ENCODE data around the gene ANKRD52.
"Not testable (repeated sequence)": the region's sequence is repeated elsewhere in the genome, so short reads cannot be mapped to it uniquely, and the experiment has no call there.

Gene ANKRD52

DNA sequence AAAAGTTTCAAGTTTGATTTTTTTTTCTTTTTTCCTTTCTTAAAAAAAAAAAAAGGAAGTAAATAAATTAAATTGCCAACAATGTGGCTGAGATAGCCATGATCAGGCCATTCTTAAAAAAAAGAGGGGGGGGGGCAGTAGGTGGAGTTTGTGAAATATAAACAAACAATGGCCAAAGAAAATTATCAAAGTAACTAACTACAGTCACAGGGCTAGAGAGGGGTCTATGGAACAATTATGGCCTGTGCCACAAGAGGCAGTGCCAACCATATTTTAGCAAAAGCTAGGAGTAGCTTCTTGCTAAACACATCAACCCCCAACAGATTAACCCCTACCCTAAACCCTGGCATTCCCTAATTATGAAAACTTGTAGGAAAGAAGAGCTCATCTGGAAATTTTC is 52.7 kb downstream of the ANKRD52 start:
- no peak for DNase-seq

DNA sequence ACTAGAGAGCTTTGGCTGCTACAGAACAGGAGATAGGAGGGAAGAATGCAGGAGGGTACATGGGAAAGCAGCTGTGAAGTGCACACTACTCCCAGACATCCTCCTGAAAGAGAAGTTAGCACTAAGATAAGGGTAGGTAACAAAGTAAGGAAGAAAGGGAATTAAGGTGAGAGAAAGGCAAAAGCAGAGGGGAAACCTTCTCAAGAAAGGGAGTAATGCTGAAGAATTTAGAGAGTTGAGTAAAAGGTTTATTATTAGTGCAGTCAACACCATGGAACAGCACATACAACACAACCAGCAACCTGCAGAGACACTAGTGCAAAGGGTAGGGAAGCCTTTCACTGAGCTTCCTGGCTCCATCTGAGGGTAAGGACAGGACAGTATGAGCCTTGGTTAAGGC is 53.9 kb downstream of the ANKRD52 start:
- no peak for DNase-seq

DNA sequence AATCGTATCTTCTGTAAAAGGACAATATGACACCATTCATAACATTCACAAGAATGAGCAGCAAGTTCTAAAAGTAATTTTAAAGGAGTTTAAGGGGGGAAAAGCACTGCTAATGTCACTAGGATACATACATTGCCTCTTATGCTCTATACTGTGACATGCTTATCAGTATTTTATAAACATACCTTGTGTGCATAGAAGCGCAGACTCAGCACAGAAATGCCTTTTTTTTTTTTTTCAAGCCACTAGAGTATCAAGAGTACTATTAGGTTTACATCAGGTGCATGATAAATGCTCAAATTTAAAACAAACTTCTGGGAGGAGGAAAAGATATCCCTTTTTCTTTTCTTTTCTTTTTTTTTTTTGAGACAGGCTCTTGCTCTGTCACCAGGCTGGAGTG is 55.3 kb downstream of the ANKRD52 start:
- DNase-seq: no peak

DNA sequence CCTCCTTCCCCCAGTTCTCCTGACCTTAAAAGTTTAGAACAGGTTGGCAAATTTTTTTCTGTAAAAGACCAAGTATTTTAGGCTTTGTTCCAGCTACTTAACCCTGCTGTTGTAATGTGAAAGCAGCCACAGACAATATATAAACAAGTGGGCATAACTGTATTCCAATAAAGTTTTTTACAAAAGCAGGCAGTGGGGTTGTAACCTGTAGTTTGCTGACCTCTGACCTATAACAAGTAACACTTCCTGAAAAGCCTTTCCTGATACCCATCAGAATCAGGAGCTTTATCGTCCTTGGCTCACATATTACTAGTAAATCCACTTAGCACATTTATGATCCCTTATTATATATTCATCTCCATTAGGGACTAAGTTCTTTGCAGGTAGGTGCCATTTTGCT is 55.8 kb downstream of the ANKRD52 start:
- DNase-seq: no peak

DNA sequence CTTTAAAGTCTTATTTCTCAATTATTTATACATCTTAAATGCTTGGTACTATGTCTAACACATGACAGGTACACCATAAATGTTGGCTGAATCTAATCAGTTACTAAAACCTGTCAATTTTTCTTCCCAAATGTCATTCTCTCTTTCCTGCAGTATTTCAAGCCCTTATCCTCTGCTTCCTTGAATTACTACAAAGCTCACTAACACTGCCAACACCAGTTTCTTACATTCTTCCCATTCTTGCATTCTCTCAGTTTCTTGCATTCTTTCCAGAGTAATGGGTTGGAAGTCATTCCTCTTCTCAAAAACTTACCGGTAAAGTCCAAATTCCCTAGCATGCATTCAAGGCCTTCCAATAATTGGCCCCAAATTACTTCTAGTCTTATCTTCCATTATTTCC is 59.3 kb downstream of the ANKRD52 start:
- no peak for DNase-seq

DNA sequence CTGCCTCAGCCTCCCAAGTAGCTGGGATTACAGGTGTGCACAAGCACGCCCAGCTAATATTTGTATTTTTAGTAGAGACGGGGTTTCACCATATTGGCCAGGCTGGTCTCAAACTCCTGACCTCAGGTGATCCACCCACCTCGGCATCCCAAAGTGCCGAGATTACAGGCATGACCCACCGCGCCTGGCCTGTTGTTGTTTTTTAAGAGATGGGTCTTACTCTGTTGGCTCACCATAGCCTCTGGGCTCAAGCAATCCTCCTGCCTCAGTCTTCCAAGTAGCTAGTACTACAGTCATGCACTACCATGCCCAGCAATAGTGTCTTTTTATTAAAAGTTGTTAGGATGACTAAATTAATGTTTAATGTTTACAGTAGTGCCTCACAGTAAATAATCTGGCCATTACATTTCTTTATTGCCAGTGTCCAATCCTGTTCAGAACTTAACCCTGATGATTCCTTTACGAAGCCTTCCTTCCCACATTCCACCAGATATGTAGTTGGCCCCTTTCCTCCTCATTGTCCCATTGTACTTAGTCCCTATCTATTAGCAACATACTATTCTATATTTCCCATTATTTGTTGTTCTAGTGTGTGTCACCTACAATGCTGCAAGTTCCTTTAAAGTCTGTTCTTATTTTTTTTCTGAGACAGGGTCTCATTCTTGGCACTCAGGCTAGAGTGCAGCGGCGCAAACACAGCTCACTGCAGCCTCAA is 60.1 kb downstream of the ANKRD52 start:
- DNase-seq: no peak

DNA sequence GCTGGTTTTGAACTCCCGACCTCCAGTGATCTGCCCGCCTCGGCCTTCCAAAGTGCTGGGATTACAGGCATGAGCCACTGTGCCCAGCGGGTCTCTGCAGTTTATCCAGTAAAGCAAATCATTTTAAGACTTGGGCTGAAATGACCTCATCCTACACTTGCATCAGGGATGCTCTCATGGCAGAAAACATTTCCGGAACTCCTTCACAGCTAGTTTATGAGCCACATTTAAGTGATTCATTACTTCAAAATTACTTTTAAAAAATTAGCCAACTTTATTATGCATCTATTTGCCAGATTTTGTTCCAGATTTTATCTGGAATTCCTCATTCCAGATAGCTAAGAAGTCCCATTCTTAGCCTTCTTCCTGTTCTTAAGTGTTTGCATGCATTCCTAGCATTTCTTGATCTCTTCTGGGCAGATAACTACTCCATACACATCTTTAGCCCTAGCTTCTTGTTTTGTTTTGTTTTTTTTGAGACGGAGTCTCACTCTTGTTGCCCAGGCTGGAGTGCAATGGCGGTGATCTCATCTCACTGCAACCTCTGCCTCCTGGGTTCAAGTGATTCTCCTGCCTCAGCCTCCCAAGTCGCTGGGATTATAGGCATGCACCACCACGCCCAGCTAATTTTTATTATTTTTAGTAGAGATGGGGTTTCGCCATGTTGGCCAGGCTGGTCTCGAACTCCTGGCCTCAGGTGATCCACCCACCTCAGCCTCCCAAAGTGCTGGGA is 61.2 kb downstream of the ANKRD52 start:
- not testable (repeated sequence) for DNase-seq

DNA sequence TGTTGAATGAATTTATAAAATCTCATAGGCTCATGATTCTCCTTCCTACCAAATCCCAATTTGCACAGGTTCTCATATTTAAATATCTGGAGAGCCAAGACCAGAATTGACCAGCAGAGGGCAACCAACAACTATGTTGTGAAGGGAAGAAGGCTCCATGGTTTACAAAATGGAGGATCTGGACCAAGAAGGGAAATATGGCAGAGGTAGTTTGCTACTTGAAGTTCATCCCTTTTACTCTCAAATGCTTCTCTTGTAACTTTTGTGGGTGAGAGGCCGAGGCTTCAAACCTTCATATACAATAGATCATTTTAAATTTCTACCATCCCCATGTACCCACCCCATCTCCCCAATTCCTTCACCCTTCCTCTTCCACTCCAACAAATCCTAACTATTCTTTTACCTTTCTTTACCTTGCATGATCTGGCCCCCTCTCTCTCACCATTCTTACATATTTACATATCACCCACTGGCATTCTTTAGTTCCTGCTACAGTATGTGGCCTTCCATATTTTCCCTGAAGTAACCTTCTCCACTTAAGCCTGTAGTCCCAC is 65.1 kb downstream of the ANKRD52 start:
- peak; percentile 86 for DNase-seq

DNA sequence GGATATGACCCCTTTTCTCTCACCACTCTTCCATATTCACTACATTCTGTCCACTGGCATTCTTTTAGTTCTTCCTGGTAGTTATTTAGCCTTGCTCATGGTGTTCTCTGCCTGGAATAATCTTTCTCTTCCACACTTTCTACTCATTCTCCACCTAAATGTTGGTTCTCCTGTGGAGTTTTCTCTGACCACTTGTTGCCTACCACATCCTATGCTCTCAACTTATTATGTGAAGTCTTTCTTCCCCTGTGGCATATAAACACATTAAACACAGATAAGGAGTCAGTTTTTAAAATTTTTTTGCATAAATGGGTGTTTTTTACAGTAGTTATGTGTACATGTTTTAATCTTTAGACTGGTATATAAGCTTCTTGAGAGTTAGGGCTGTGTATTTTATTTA is 65.6 kb downstream of the ANKRD52 start:
- DNase-seq: no peak

DNA sequence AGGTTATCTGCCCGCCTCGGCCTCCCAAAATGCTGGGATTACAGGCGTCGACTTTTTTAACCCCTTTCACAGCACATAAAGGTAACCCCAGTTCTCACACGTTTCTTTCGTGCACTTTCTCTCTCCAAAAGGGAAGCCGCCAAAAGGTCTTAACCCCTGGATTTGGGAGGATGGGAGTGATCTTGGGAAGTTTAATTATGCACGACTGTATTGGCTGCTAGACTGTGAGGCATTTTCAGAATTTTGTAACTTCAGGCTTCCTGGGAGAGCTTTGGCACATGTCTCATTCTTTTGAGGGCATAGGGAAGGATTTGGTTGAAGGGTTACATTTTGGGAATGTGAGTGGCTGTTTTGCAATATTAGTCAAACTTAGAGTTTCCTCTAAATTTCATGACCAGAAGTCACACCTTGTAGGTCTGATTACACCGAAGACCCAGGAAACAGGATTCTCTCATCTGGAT is 67.5 kb downstream of the ANKRD52 start:
- DNase-seq: no peak

DNA sequence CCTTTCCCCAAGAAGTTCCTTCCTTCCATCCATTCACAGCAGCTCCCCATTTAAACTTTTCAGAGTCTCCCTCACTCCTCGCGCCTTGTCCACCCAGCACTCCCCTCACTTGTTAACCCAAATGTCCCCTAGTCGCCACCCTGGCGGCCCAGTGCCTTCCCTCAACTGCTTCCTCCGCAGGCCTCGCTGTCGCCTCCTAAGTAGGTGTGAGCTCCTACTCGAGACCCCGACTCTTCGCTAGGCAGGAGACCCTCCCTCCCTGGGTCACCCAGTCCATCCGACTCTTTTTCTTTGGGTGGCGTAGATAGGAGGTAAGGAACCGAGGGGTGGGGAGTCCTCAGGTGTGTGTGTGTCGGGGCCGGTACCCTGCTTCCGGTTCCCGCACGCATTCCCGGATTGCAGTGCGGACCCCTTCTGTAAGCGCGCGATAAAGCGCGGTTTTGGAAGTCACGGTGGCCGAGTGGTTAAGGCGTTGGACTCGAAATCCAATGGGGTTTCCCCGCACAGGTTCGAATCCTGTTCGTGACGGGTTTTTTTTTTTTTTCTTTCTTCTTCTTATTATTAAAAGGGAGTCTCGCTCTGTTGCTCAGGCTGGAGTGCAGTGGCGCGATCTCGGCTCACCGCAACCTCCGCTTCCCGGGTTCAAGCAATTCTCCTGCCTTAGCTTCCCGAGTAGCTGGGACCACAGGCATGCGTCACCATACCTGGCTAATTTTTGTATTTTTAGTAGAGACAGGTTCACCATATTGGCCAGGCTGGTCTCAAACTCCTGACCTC is 68.1 kb downstream of the ANKRD52 start:
- DNase-seq: peak; percentile 94

DNA sequence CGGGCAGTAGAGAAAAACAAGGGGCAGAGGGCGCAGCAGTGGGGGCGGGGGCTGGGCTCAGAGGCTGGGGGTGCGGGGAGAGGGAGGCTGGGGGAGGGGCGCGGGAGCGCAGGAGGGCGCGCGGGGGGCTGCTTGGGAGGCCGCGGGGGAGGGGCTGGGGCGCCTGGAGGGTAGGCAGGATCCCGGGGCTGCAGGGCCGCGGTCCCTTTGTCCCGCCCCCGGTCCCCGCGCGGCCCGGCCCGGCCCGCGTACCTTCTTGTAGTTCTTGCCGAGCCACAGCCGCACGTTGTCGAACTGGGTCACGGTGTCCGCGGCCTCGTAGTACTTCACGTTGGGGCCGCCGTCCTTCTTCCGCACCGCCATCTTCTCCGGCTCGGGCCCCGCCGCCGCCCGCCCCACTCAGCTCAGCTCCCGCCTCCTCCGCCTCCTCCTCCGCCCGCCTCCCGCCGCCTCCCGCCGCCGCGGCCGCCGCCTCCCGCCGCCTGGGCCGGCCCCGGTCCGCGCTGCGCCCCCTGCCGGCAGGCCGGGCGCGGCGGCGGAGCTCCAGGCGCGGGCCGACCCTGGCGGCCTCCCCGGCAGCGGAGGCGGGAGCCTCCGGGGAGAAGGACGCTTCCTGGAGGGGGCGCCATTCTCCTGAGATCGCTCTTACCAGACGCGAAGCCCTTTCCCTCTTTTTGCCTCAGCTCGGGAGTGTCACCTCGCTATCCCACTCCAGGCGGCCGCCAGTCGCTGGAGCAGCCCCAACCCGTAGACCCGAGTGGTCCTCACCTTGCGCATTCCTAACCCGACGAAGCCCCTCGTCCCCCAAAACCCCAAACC is 68.9 kb downstream of the ANKRD52 start, which contains the start of gene SMARCC2:
Gene SMARCC2, minus strand, starts transcription at position 385 of the 819 bp plus-strand sequence. Its CDS starts 22 bp downstream, at position 363.
- peak; percentile 90 for DNase-seq

DNA sequence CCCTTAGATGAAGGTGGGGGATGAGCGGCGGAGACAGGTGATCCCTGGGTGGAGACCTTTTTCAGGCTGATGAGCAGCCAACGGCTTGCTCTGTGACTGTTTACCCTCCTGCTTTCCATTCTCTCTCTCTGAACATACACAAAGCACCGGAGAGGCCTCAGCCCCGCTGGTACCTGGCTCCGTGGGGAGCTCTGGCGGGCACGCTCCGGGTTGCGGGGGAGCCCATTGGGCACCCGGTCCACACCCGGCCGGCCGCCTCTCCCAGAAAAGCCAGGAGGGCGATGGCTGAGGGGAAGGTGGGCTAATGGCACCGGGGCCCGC is 69.4 kb downstream of the ANKRD52 start:
- DNase-seq: no peak

DNA sequence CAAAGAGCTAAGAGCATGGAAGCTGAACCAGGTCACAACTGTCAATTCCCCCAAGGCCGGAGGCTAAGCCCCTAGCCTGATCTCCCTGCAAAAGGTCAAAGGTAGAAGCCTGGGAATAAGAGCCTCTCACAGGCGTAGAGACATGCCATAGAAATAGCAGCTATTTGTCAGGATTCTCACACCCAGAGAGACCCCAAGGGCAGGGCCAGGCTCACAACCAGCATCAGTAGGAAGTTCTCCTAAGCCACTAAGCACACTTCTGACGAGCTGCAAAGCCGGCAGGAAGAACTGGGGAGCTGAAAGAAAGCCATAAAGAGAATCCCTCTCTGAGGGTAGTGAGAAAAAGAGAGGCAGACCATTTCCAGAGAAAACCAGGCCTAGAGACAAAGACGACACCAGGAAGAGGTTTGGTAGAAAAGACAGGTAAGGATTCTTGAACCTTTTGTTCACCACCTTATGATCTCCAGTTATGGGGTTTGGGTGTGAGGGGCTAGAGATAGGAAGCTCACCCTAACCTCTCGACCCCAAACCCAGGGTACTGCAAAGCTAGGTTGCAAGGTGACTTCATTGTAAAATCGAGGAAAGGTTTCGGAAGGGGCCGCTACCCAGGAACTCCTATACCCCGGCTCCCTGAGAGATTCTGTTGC is 69.9 kb downstream of the ANKRD52 start:
- no peak for DNase-seq
